CD4-positive, alpha-beta T cell treated with Interleukin-17A for 1 hour (primary cell): ENCODE measurements around the gene KRT35.

ENCODE experiments used
- DNase-seq: peaks from one replicate; pipeline ENCODE4 v3.0.0-alpha.2; 2020

KRT35 gene

GRCh38 chr17:41511716-41512115 lies 30.8 kb upstream of the KRT35 start:
- DNase-seq = no peak

- no peak for DNase-seq
Observed at GRCh38 chr17:41511116-41511515, 30.2 kb upstream of the KRT35 start.

GRCh38 chr17:41510251-41511065 lies 29.5 kb upstream of the KRT35 start:
- no peak for DNase-seq

- DNase-seq = no peak
Observed at GRCh38 chr17:41507315-41507880, 26.4 kb upstream of the KRT35 start.

GRCh38 chr17:41505809-41506767 lies 25.1 kb upstream of the KRT35 start:
- no peak for DNase-seq

- no peak for DNase-seq
Observed at GRCh38 chr17:41505007-41505808, 24.3 kb upstream of the KRT35 start, which contains the start of gene KRT13. Gene KRT13, minus strand, starts transcription at chr17:41505612. Its CDS starts 62 bp downstream, at chr17:41505550.

- DNase-seq = no peak
Observed at GRCh38 chr17:41504246-41504977, 23.5 kb upstream of the KRT35 start.

GRCh38 chr17:41503202-41503601 lies 22.3 kb upstream of the KRT35 start:
- no peak for DNase-seq

- DNase-seq = no peak
Observed at GRCh38 chr17:41500131-41500911, 19.4 kb upstream of the KRT35 start.

GRCh38 chr17:41499714-41500113 lies 18.8 kb upstream of the KRT35 start:
- DNase-seq = no peak

GRCh38 chr17:41498276-41498675 lies 17.3 kb upstream of the KRT35 start:
- DNase-seq = no peak

GRCh38 chr17:41496803-41497484 lies 16.0 kb upstream of the KRT35 start:
- DNase-seq = peak; percentile 65

- no peak for DNase-seq
Observed at GRCh38 chr17:41494524-41494923, 13.6 kb upstream of the KRT35 start.

GRCh38 chr17:41492771-41493170 lies 11.8 kb upstream of the KRT35 start:
- DNase-seq = no peak

- no peak for DNase-seq
Observed at GRCh38 chr17:41492351-41492750, 11.4 kb upstream of the KRT35 start.

- no peak for DNase-seq
Observed at GRCh38 chr17:41491476-41491875, 10.5 kb upstream of the KRT35 start.

- no peak for DNase-seq
Observed at GRCh38 chr17:41490000-41490990, 9.3 kb upstream of the KRT35 start.

- no peak for DNase-seq
Observed at GRCh38 chr17:41489531-41489930, 8.6 kb upstream of the KRT35 start, which contains the start of gene KRT36. Gene KRT36, minus strand, starts transcription at chr17:41489910. Its CDS starts 46 bp downstream, at chr17:41489864.
